Brain microvascular endothelial cell (primary cell): ENCODE measurements around the gene FYN.

Experiments
- DNase-seq: peaks from one replicate; pipeline ENCODE4 v3.0.0-alpha.2; 2020
- H3K27ac ChIP-seq: fragments of 250-450 bp; sonication (Bioruptor Pico); 2 replicates; pipeline ENCODE4 v1.5.1; 2020; ENCODE audit warnings: mild to moderate bottlenecking, moderate library complexity
- H3K27me3 ChIP-seq: fragments of 250-450 bp; sonication (Bioruptor Pico); replicated peaks from 2 replicates; pipeline ENCODE4 v1.5.1; 2020; ENCODE audit warnings: mild to moderate bottlenecking
- H3K36me3 ChIP-seq: fragments of 250-450 bp; sonication (Bioruptor Pico); replicated peaks from 2 replicates; pipeline ENCODE4 v1.5.1; 2020; ENCODE audit warnings: mild to moderate bottlenecking
- H3K4me3 ChIP-seq: 2 replicates; pipeline ENCODE4 v1.5.1; 2011; ENCODE audit warnings: low read depth, mild to moderate bottlenecking, control low read depth, low read length, moderate library complexity
- CTCF ChIP-seq: IDR thresholded peaks from 2 replicates; pipeline ENCODE4 v1.5.1; 2011; ENCODE audit warnings: low read depth, mild to moderate bottlenecking, moderate library complexity, low read length, control low read depth, inconsistent platforms; ENCODE audit errors: missing control alignments
- in situ Hi-C: cut with HindIII; loops from 2 replicates; pipeline ENCODE4 v1.10.0; 2017; ENCODE audit warnings: low sequenced_read_pairs, low pct_ligation_motif_present

The FYN gene

GRCh38 chr6:111724505-111724904, 148.7 kb downstream of the FYN start:
- H3K27ac ChIP-seq, result no peak overlapping the region
- no peak for DNase-seq
- no peak overlapping the region for H3K4me3 ChIP-seq
- TF ChIP-seq CTCF, result no peak
- no peaks in the 10 kb centered on the region for H3K27me3 ChIP-seq
- peaks cover 1% of the 10 kb centered on the region for H3K36me3 ChIP-seq
- in situ Hi-C loops, result no loop called here

GRCh38 chr6:111724039-111724438, 149.2 kb downstream of the FYN start:
- Histone ChIP-seq H3K27ac (no peak overlapping the region), H3K4me3 (no peak overlapping the region), H3K36me3 (peaks cover 3% of the 10 kb centered on the region), H3K27me3 (no peaks in the 10 kb centered on the region)
- in situ Hi-C loops, result no loop called here
- no peak for DNase-seq
- TF ChIP-seq CTCF, result no peak

GRCh38 chr6:111723412-111723970, 149.8 kb downstream of the FYN start:
- no peak overlapping the region for H3K27ac ChIP-seq
- peaks cover 7% of the 10 kb centered on the region for H3K36me3 ChIP-seq
- no peak for DNase-seq
- TF ChIP-seq CTCF, result no peak
- in situ Hi-C loops, result no loop called here
- H3K4me3 ChIP-seq, result no peak overlapping the region
- H3K27me3 ChIP-seq, result no peaks in the 10 kb centered on the region

GRCh38 chr6:111722179-111722731, 151.0 kb downstream of the FYN start:
- peak; percentile 39 for DNase-seq
- Histone ChIP-seq H3K4me3 (no peak overlapping the region), H3K36me3 (peaks cover 9% of the 10 kb centered on the region), H3K27ac (peak overlapping the region; percentile 44), H3K27me3 (no peaks in the 10 kb centered on the region)
- in situ Hi-C loops, result no loop called here
- no peak for TF ChIP-seq CTCF

- Histone ChIP-seq H3K4me3 (no peak overlapping the region), H3K27ac (peak overlapping the region; percentile 44), H3K27me3 (no peaks in the 10 kb centered on the region), H3K36me3 (peaks cover 9% of the 10 kb centered on the region)
- peak; percentile 50 for DNase-seq
- in situ Hi-C loops, result no loop called here
- TF ChIP-seq CTCF, result peak; percentile 81
These were observed 151.5 kb downstream of the FYN start for GRCh38 chr6:111721753-111722154.
